GM19395 (cell line): ENCODE data around the gene MAT2A.
A peak's percentile ranks its signal among the peaks of the same experiment; 100 is the strongest.

Experiments used
- ATAC-seq: cut with Tn5 transposase; IDR thresholded peaks from one replicate; pipeline ENCODE4 v1.9.1; 2021; ENCODE audit warnings: mild to moderate bottlenecking, moderate library complexity; ENCODE audit not compliant: unreplicated experiment

MAT2A gene

DNA sequence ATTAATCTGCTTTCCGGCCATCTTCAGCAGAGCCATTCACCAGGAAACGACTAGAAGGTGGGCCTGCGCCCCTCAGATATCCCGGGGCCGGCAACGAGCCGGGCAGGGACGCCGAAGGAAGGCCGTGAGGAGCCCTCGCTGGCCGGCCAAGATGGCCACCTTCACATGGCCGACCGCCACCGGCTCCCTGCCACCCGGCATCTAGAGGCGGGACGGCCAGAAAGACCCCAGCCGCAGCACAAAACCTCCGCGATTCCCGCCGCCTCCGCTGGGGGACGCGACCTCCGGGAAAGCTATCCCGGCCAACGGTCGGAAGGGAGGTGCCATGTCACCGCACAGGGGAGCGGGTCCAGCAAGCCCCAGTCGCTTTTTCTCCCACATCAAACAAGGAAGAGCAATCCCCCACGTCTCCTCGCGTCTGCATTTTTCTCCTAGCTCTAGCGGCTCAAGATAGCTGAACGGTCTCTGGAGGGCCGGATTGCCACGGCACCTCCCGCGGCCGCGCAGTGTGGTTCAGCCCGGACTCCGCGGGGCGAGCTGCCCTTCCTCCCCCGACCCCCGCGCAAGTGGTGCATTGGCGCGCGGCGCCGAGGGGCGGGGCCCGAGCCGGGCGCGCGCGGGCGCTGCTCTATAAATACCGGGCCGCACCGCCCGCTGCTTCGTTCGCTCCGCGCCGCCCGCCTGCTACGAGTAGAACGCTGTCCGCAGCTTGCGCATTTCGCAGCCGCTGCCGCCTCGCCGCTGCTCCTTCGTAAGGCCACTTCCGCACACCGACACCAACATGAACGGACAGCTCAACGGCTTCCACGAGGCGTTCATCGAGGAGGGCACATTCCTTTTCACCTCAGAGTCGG, at the start of gene MAT2A:
Gene MAT2A (plus strand): TSS at position 662 of the 854 bp plus-strand sequence. CDS start 120 bp downstream, at position 782.
- peak; percentile 75 for ATAC-seq

- no peak for ATAC-seq
These were observed 47.9 kb upstream of the MAT2A start for GRCh38 chr2:85490861-85491755.

DNA sequence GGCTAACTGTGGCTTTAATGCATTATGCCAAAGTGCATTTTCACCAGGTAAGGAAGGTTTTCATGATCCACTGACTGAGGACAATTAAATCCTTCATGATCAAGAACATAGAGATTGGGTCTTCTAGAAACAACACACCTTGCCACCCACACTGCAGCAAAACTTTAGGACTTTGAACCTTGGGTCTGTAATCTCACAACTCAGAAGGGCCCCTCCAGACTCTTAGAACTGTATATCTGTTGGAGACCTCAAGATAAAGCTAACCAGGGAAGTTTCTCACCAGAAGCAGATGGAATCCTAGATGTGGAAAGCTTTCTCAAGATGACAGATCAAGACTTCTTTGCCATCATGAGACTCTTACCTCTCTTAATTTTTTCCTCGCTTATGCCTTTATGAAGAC, 42.5 kb upstream of the MAT2A start:
- ATAC-seq: no peak

GRCh38 chr2:85497944-85498630, 40.9 kb upstream of the MAT2A start:
- ATAC-seq: no peak

DNA sequence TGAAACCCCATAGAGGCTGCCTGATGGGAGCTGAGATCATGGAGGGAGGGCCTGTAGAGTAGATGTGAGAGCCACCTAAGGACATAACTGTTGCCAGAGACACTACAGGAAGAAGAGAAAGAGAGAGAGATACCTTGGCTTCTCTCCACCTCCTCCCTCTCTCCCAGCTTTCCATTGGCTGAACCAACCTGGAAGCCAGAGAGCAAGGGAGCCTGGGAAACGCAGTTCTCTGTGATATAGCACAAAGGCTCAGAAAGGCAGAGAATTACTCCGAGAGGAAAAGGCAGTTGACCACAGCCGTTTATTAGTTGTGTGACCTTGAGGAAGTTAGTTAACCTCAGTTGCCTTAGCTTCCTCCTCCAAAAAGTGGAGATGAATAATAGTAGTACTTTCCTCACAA, 37.7 kb upstream of the MAT2A start:
- ATAC-seq: no peak

GRCh38 chr2:85502720-85503119, 36.2 kb upstream of the MAT2A start:
- no peak for ATAC-seq

DNA sequence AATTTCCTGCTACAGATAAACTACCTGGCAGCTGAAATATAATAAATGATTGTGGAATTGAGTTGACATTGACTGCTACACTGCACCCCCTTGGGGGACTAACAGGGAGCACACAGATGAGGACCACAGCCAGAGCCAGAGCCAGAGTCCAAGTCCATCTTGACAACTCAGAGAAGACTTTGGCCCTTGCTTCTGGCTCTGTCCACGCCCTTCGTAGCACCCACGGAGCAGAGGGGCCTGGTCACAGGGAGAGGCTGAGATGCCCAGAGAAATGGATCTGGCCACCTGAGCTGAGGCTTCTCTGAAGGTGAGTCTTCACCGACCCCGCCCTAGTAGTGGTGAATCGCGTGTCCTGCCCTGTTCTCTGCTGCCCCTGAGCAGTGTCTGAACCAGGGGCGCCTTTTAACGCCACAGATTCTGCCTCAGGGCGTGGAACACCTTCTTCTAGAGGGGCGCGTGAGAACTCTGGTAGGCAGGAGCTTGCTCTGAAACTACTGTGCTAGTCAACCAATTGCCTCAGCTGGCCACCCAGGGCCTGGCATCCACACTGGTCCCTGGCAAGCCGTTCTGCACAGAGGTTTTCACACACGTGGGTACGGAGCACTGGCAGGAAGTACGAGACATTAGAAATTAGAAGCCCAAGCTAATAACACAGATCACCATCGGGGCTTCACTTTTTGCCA, 35.7 kb upstream of the MAT2A start:
- ATAC-seq: no peak

DNA sequence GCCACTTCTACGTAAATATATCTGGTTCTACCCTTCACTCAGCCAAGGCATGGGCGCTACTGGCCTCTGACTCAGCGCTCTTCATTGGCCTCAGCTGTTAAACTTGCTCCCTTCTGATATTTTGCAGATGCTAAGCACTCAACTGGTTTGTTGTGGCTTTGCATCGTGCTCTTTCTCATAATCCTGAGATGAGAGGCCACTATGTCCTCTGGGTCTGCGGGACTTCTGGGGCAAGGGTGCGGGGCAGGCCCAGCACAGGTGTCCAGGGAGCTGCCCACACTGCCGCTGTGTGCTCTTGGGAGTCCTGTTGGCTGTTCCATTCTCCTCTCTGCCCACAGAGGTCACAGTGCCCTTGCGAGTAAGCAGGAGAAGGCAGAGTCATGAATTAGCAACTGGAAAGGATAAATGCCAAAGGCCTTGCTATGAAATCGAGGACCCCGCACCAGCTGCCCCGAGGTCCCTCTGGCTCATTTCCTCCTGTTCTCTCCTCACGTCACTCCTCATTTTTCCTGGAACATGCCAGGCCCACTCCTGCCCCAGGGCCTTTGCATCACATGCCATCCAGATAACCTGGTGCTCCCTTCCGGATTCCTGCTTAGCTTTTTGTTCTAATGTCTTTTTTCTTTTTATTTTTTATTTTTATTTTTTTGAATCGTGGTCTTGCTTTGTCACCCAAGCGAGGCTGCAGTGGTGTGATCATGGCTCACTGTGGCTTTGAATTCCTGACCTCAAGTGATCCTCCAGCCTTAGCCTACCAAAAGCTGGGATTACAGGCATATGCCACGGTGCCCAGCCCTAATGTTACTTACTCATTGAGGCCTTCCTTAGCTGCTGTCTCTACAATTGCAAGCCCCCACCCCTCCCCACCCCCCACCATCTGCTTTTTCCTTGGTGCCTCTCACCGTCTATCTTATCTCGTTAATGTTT, 34.9 kb upstream of the MAT2A start:
- no peak for ATAC-seq

GRCh38 chr2:85504778-85505261, 34.1 kb upstream of the MAT2A start:
- ATAC-seq: no peak

GRCh38 chr2:85505551-85506238, 33.3 kb upstream of the MAT2A start:
- no peak for ATAC-seq

DNA sequence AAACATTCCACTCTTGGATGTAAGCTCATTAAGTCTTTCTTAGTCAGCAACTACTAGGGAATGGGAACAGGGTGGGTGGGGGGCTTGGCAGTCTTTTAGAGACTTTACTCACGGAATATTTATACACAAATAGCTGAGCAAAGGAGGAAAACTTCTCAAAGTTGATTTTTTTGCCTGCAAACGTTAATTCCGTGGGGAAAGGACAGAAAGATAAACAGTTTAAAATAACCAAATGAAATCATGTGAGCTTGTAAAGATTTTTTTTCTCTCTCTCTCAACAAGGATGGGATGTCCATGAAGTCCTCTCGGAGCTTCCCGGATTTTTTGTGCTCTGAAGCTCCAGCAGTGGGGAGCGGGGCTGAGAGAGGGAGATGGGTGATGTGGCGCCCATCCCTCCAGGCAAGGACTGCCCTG, 32.2 kb upstream of the MAT2A start:
- ATAC-seq: no peak

DNA sequence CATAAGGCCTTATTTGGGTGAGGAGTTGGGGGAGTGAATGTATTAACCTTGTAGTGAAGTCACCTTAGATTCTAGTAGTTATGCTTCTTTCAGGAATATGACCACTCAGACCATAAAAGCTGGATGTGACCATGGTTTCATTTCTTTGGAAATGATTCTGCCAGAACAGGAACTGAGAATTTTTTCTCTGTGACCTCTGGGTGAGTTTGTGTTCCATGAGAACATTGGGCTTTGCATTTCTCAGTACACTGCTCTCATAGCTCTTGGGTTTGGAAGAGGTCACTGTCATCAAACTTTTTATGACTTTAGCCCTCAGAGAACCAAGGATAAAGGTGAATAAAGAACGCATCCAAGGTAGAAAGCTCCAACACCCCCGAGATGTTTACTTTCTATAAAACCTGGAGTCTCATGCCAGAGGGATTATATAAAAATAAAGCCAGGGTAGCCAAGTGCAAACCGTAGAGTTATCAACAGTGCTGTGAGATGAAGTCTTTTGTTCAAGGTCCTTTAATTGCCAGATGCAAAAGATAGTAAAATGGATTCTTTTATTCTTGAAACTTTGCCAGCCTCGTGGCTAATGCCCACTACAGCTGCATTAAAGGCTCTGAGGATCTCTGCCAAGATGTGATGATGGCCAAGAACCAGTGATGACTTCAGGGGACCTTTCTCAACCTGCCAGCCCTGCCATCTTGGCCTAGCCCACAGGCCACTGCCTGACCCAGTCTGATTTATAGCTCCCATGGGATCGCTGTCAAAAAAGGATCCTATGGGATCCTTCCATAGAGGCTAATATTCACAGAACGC, 27.8 kb upstream of the MAT2A start:
- ATAC-seq: no peak

DNA sequence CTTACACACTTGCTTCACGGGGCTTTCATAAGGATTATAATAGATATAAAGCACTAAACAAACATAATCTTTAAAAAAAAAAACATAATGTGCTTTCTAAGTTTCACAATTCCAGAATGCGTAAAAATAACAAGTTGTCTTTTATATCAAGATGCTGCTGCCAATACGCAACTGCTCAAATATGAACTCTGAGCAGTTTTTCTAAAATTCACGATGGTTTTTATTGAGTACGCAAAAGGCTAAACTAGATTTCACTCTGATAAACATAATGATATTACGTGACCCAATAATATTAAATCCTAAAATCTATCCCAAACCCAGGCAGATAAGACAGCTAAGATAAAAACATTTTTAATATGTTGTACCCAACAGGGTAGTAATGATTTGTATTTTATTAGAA, 24.6 kb upstream of the MAT2A start:
- no peak for ATAC-seq

- no peak for ATAC-seq
These were observed 22.1 kb upstream of the MAT2A start for GRCh38 chr2:85516653-85517389.

DNA sequence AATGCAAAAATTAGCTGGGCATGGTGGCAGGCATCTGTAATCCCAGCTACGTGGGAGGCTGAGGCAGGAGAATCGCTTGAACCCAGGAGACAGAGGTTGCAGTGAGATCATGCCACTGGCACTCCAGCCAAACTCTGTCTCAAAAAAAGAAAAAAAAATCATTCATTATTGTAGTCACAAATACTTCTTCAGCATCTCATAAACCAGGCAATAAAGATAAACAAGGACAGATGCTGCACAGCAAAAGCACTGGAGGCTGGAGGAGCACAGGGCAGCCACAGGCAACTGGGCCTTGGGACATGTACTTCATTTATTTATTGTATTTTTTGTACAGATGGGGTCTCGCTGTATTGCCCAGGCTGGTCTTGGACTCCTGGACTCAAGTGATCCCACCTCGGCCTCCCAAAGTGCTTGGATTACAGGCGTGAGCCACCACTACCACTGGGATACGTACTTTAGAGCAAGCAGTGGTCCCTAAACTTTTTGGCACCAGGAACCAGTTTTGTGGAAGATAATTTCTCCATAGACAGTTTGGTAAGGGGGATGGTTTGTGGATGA, 16.8 kb upstream of the MAT2A start:
- no peak for ATAC-seq

- ATAC-seq: no peak
These were observed 15.7 kb upstream of the MAT2A start for GRCh38 chr2:85523062-85523902.
